Adrenal gland (tissue), 5 donors: ENCODE data around the gene PDLIM3.

Experiments
- CTCF ChIP-seq, 6 experiments: fragments of 450-650 bp in 4 of 6; fragments of 200-600 bp in 2 of 6; sonication (generic) in 1 of 6; IDR thresholded peaks; 1 replicate in 5 of 6; 2 replicates in 1 of 6; pipeline versions ENCODE4 v1.5.1 to v1.8.0; 2016 to 2021; ENCODE audit warnings: antibody characterized with exemption in 6 of 6, mild to moderate bottlenecking in 2 of 6, moderate library complexity in 1 of 6
- POLR2A ChIP-seq, 2 donors: fragments of 450-650 bp; IDR thresholded peaks; one replicate each; pipeline ENCODE4 v1.6.1; 2017; ENCODE audit warnings: antibody characterized with exemption in 2 of 2, mild to moderate bottlenecking in 2 of 2, moderate library complexity in 1 of 2
- donor health status: DM: no; HTN: no; CAD: no.

GRCh38 chr4:185502386-185502785, 32.9 kb downstream of the PDLIM3 start:
- TF ChIP-seq POLR2A (IDR thresholded peaks at IDR 0.05): no peak
- no peak for TF ChIP-seq CTCF (IDR thresholded peaks at IDR 0.05)
